ENCODE results near the gene ZEB2.

ZEB2 gene

GRCh38 chr2:144390424-144391020, 129.4 kb downstream of the ZEB2 start:
- in situ Hi-C loops (cut with HindIII; ENCODE audit: low pct_ligation_motif_present, low sequenced_read_pairs) = no loop called here
- no peak for DNase-seq
- peaks cover 60% of the 10 kb centered on the region for H3K36me3 ChIP-seq (replicated peaks)

GRCh38 chr2:144389930-144390311, 130.0 kb downstream of the ZEB2 start:
- H3K4me3 ChIP-seq (ENCODE audit: low read depth, low read length) = no peak overlapping the region
- in situ Hi-C loops (cut with HindIII; ENCODE audit: low pct_ligation_motif_present, low sequenced_read_pairs) = no loop called here
- no peak for TF ChIP-seq CTCF (IDR thresholded peaks at IDR 0.05; ENCODE audit: low read depth, low read length, missing control alignments)

More at GRCh38 chr2:144390424-144391020, 129.4 kb downstream of the ZEB2 start:
- Histone ChIP-seq H3K4me3 (ENCODE audit: low read depth, low read length) (no peak overlapping the region), H3K27ac (no peak overlapping the region), H3K27me3 (replicated peaks) (no peaks in the 10 kb centered on the region)
- no peak for TF ChIP-seq CTCF (IDR thresholded peaks at IDR 0.05; ENCODE audit: low read depth, low read length, missing control alignments)

DNA sequence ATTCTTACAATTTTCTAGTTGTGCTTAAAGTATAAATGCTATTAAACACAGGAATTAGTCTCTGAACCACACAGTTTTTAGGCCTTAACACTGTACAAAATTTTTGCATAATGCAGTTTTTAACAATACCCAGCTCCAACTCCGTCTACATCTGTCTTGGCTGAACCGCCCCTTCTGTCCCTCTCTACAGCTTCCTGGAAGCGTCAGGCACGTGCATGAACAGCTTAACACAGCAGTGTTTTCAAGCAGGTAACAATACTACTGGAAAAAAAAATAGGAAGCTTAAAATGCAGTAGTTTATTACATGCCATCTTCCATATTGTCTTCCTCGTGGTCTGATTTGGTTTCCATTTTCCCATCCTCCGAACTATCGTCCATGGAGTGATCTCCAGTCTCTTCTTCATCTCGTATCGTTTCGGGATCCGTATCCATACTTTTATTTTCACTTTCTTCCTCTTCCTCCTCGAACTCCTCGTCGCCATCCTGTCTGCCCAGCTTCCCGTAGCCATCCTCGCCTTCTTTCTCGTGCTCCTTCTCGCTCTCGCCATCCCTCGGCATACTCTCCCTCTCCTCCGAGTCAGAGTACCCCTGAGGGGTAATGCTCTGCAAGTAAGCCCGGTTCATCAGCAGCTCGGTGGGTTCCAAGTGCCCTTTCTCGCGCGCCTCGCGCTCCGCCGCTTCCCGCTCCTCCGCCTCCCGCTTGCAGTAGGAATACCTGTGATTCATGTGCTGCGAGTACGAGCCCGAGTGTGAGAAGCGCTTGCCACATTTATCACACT, 130.6 kb downstream of the ZEB2 start:
- H3K27ac ChIP-seq = no peak overlapping the region
- peaks cover 53% of the 10 kb centered on the region for H3K36me3 ChIP-seq (replicated peaks)
- in situ Hi-C loops (cut with HindIII; ENCODE audit: low pct_ligation_motif_present, low sequenced_read_pairs) = no loop called here
- no peak for TF ChIP-seq CTCF (IDR thresholded peaks at IDR 0.05; ENCODE audit: low read depth, low read length, missing control alignments)
- DNase-seq = no peak
- H3K27me3 ChIP-seq (replicated peaks) = no peaks in the 10 kb centered on the region
- H3K4me3 ChIP-seq (ENCODE audit: low read depth, low read length) = no peak overlapping the region

More at GRCh38 chr2:144389930-144390311, 130.0 kb downstream of the ZEB2 start:
- DNase-seq = no peak
- Histone ChIP-seq H3K27ac (no peak overlapping the region), H3K36me3 (replicated peaks) (peaks cover 55% of the 10 kb centered on the region), H3K27me3 (replicated peaks) (no peaks in the 10 kb centered on the region)

GRCh38 chr2:144385381-144385780, 134.5 kb downstream of the ZEB2 start:
- Histone ChIP-seq H3K27ac (no peak overlapping the region), H3K36me3 (replicated peaks) (peaks cover 24% of the 10 kb centered on the region), H3K4me3 (ENCODE audit: low read depth, low read length) (no peak overlapping the region), H3K27me3 (replicated peaks) (no peaks in the 10 kb centered on the region)
- DNase-seq = no peak
- in situ Hi-C loops (cut with HindIII; ENCODE audit: low pct_ligation_motif_present, low sequenced_read_pairs) = no loop called here
- no peak for TF ChIP-seq CTCF (IDR thresholded peaks at IDR 0.05; ENCODE audit: low read depth, low read length, missing control alignments)

GRCh38 chr2:144383571-144384100, 136.3 kb downstream of the ZEB2 start:
- in situ Hi-C loops (cut with HindIII; ENCODE audit: low pct_ligation_motif_present, low sequenced_read_pairs) = no loop called here
- H3K4me3 ChIP-seq (ENCODE audit: low read depth, low read length) = no peak overlapping the region
- peaks cover 9% of the 10 kb centered on the region for H3K36me3 ChIP-seq (replicated peaks)
- H3K27ac ChIP-seq = no peak overlapping the region
- no peaks in the 10 kb centered on the region for H3K27me3 ChIP-seq (replicated peaks)
- no peak for TF ChIP-seq CTCF (IDR thresholded peaks at IDR 0.05; ENCODE audit: low read depth, low read length, missing control alignments)
- no peak for DNase-seq

All from brain microvascular endothelial cell (primary cell).